DMS 273 (cell line): ENCODE results near the gene FOXO1.

Source experiments
- DNase-seq: peaks from one replicate; lab custom pipeline; 2025; ENCODE audit not compliant: unreplicated experiment; lab: John Stamatoyannopoulos, UW

Gene FOXO1

GRCh38 chr13:40552895-40553294 is 113.5 kb downstream of the FOXO1 start:
- no peak for DNase-seq

- DNase-seq = no peak
Observed at GRCh38 chr13:40550130-40550529, 116.3 kb downstream of the FOXO1 start.

- DNase-seq = no peak
Observed at GRCh38 chr13:40549500-40550094, 116.8 kb downstream of the FOXO1 start.

DNA sequence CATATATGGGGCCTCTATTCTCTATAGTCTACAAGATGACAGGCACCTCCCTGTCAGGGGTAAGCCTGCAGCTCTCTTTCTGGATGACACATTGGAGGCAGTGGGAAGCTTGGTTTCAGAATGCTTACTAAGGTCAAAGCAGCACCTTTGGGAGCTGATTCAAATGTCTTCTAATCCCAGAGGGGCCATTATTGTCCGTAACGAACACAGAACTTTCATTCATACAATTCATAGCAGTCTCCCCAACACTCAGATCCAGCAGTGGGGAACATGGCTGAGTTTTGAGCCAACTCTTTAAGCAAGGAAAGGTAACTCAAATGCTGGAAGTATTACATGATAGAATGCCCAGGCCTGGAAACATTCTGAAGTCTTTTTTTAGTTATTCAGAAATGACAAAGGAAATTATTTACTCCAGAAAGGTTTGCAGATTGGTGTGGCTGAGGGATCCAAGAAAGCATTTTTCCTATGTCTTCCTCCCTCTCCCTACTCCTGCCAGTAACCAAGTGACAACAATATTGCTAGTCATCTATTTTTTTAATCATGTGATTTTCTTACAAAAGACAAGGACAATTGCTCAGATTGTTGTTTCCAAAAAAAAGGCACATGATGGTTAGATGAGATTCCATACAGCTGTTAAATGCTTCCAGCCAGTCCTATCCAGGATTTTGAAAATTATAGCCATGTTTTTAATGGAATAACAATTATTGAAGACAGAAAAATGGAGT is 118.7 kb downstream of the FOXO1 start:
- DNase-seq = no peak

DNA sequence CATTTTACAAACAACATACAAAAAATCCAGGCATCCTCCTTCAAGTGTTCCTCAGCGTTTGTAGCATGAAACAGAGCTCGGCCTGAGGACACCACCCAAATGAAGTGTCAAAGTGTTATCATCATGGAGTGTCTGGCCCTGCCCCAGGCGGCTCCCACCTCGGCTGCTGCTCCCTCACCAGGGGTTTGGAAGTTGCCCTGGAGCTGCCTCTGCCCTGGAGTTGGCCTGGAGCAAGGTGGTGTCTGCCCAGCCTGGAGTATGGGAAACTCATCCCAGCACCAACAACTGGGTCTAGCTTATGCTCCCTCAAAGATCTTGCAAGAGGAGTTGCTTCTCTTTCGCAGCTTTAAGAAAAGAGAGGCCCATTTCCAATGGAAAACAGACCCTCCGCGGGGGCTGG is 120.4 kb downstream of the FOXO1 start:
- DNase-seq = no peak

DNA sequence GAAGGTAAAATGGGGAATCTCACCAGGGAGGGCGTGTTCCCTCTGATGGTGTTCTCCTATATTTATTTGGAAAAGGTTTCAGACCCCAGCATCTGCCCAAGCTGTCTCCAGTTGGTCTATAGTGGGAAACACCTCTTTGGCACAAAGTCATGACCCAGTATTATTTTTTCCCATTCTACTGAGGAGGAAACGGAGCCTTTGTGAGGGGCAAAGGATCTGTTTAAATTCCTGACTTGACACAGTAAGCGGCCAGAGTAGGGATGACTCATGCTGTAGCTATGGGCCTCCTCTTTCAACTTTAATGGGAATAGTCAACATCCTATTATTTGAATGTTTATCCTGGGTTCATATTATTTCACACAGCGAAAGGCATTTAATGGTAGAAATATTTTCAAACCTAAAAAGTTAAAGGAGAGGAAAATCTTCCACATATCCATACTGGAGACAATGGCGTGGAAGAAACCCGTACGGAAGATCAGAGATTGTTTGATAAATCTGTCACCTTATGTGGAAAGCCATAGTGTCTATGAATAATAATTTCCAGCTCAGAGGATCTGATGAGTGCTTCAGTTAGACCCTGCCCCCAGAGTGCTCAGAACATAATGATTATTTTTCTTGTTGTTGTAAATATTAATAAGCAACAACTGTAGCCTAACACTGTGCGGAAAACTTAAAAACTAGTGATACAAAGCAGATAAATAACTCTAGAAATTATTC is 126.0 kb downstream of the FOXO1 start:
- no peak for DNase-seq

- no peak for DNase-seq
Observed at GRCh38 chr13:40539576-40540327, 126.7 kb downstream of the FOXO1 start.

- no peak for DNase-seq
Observed at GRCh38 chr13:40537146-40537895, 129.1 kb downstream of the FOXO1 start.

DNA sequence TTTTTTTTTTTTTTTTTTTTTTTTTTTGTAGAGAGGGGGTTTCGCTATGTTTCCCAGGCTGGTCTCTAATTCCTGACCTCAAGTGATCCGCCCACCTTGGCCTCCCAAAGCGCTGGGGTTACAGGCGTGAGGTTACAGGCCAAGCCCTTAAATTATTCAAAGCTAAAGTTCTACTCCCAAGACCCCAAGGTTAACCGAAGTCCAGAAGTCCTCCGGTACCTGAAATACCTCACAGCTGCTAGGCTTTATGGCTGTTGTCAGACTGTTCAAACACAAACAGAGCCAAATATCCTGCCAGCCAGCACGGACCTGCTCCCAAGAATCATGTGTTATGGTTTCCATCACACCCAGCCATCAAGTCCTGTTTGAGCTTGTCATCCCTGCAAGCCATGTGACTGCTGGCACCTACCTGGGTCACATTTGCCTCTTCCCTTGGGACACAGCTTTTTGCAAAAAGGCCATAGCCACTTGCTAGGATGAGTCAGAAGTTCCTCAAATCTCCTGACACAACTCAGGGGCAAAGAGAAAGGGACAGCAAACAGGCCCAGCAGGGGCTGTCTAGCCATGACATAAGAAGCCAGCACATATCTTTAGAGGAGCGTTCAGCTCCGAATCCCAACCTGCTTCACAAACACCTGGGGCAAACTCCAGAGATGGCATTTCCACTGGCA is 129.9 kb downstream of the FOXO1 start:
- DNase-seq = no peak

DNA sequence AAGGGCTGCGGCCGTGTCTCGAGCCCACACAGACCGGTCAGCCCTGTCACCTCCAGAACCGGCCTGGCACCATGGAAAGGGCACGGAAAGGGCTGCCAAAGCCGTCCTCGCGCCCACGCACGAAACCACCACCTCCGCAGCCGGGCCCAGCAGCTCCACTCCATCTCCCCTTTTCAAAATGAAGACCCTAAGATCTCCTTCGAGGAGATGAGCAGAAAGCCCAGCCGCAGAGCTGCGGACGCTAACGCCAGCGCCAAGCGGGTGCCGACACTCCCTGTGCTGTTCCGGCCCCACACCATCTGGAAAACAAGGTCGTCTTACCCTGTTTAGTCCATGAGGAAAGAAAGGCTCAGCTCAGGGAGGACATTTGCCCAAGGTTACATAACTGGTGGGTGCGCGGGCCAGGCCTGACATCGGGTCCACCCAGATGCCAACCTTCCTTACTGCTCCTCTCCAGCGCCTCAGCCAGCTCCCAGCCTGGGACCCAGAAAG is 131.1 kb downstream of the FOXO1 start:
- no peak for DNase-seq

DNA sequence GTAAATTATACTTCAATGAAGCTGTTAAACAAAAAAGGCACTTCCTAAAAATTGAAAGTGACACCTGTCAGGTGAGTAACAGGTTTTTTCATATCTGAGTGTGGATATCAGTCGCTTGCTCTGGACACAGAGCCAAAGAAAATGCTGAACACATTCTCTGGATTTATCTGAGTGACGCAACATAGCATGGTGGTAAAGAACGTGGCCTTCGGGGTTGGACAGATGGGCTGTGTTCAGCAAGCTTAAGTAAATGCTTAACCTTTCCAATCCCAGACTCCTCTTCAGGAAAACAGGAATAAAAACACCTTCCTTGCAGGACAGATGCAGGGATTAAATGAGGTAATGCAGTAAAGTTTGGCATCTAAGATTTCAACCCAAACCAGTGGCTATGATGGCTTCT is 132.0 kb downstream of the FOXO1 start:
- DNase-seq = peak; percentile 37

DNA sequence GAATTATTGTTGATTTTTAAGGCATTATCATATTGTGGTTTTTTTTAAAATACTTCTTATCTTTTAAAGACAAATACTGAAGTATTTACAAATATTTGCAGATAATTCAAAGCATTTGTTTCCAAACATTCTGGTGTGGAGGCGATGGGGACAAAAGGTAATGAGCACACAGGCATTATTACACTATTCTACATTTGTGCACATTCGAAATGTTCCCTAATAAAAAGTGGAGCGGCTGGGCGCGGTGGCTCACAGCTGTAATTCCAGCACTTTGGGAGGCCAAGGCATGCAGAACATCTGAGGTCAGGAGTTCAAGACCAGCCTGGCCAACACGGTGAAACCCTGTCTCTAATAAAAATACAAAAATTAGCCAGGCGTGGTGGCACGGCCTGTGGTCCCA is 133.4 kb downstream of the FOXO1 start:
- DNase-seq = no peak

DNA sequence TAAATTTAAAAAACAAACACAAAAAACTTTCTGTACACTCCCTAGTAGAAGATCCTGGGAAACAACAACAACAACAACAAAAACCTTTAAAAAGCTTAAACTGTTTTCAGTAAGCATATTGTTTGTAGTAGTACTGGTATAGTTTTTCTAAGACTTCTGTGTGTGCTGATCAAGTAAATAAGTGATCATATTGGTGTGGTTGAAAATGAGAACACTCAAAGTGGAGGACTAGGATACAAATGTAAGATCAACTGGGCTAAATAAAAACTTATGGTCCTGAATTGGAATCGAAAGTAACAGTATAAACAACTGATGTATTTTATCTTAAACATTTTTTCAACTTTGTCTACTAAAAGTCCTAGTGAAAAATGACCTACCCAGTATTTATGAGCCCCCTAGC is 135.5 kb downstream of the FOXO1 start:
- DNase-seq = no peak

GRCh38 chr13:40528881-40529280 is 137.6 kb downstream of the FOXO1 start:
- no peak for DNase-seq

GRCh38 chr13:40527914-40528313 is 138.5 kb downstream of the FOXO1 start:
- DNase-seq = no peak

DNA sequence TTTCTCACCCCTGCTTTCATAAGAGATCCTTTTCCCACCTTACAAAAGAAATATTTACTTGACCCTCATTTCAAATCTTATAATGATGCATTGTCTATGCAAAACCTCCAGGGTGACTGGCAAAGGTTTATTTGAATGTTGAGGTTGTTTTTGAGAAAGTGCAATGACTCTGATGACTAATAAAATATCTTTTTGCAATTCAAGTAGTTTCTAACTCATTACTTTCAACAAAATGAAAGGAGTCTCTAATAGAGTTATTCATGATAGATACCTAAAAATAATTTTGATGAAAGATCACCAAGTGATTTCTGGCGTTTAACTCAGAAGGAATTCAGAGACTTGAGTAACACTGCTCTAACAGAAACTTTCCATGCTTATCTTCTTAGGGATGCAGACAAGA is 144.2 kb downstream of the FOXO1 start:
- DNase-seq = no peak

DNA sequence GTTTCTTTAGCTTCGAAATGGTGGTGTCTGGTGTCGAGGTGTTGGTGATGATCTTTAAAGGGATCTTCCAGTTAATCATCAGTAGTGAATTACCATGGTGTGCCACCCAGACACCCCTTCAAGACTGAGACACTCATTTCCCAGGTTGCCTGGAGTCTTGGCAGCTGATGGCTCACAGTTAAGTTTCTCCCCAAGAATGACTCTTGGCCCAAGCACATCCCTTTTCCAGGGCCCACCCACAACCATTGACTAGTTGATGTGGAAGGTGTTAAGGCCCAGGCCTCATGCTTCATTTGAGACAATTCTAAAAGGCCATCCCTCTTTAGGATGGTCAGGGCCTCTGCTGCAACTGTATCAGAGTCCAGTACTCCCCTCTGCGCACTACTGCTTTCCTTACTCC is 145.5 kb downstream of the FOXO1 start:
- no peak for DNase-seq

GRCh38 chr13:40519637-40520036 is 146.8 kb downstream of the FOXO1 start:
- DNase-seq = no peak

- DNase-seq = peak; percentile 7
Observed at GRCh38 chr13:40518481-40518882, 148.0 kb downstream of the FOXO1 start.
